Keratinocyte (primary cell): ENCODE data around the gene USP34. TPM values are rescaled to one million over a fixed set of nuclear protein-coding genes. Genes with fewer than 3 reads are reported as not detected.
"Not testable (repeated sequence)": the region's sequence is repeated elsewhere in the genome, so short reads cannot be mapped to it uniquely, and the experiment has no call there.

Source experiments
- DNase-seq: peaks from one replicate; pipeline ENCODE4 v3.0.0-alpha.2; 2011; ENCODE audit warnings: low read depth, missing footprints, low spot score
- FAIRE-seq: peaks from 2 replicates; lab custom pipeline; 2011; peaks lifted over from hg19 to GRCh38; lab: Jason Lieb, UNC
- H2AFZ ChIP-seq: 2 replicates; pipeline ENCODE4 v1.6.0; 2012; ENCODE audit warnings: low read length, control low read depth, inconsistent platforms; ENCODE audit not compliant: control insufficient read depth
- H3K27ac ChIP-seq: 2 replicates; pipeline ENCODE4 v1.5.1; 2011; ENCODE audit warnings: low read length; ENCODE audit not compliant: control insufficient read depth, insufficient read depth
- H3K27me3 ChIP-seq: 3 replicates; pipeline ENCODE4 v1.6.0; 2011; ENCODE audit warnings: low read length; ENCODE audit not compliant: control insufficient read depth, insufficient read depth; ENCODE audit errors: extremely low read depth
- H3K36me3 ChIP-seq, 2 experiments: 2 replicates in 1 of 2; 3 replicates in 1 of 2; pipeline ENCODE4 v1.5.1; 2011; ENCODE audit warnings: low read length in 2 of 2, mild to moderate bottlenecking in 1 of 2; ENCODE audit not compliant: control insufficient read depth in 2 of 2, insufficient read depth in 2 of 2; ENCODE audit errors: extremely low read depth in 1 of 2
- H3K4me1 ChIP-seq: 3 replicates; pipeline ENCODE4 v1.5.1; 2011; ENCODE audit warnings: low read length; ENCODE audit not compliant: control insufficient read depth, insufficient read depth; ENCODE audit errors: extremely low read depth
- H3K4me2 ChIP-seq: 3 replicates; pipeline ENCODE4 v1.6.0; 2011; ENCODE audit warnings: low read depth, low read length; ENCODE audit not compliant: control insufficient read depth, insufficient read depth; ENCODE audit errors: extremely low read depth
- H3K4me3 ChIP-seq, 3 experiments: fragments of 200-600 bp in 1 of 3; sonication (generic) in 1 of 3; 2 replicates in 2 of 3; 3 replicates in 1 of 3; pipeline ENCODE4 v1.5.1; 2011 to 2016; ENCODE audit warnings: low read length in 3 of 3, mild to moderate bottlenecking in 3 of 3, control low read depth in 2 of 3, inconsistent platforms in 1 of 3, low read depth in 1 of 3, mixed read lengths in 1 of 3, mixed run types in 1 of 3, moderate library complexity in 1 of 3; ENCODE audit not compliant: control insufficient read depth in 2 of 3, insufficient read depth in 2 of 3; ENCODE audit errors: extremely low read depth in 1 of 3
- H3K79me2 ChIP-seq: 2 replicates; pipeline ENCODE4 v1.6.0; 2012; ENCODE audit warnings: low read length; ENCODE audit not compliant: control insufficient read depth, insufficient read depth
- H3K9ac ChIP-seq: 3 replicates; pipeline ENCODE4 v1.6.0; 2011; ENCODE audit warnings: low read length; ENCODE audit not compliant: control insufficient read depth, insufficient read depth; ENCODE audit errors: extremely low read depth
- H3K9me1 ChIP-seq: 3 replicates; pipeline ENCODE4 v1.6.0; 2011; ENCODE audit warnings: low read length; ENCODE audit not compliant: control insufficient read depth, insufficient read depth; ENCODE audit errors: extremely low read depth
- H3K9me3 ChIP-seq: 2 replicates; pipeline ENCODE4 v1.5.1; 2012; ENCODE audit warnings: low read depth, low read length; ENCODE audit not compliant: control insufficient read depth
- H4K20me1 ChIP-seq: 3 replicates; pipeline ENCODE4 v1.6.0; 2011; ENCODE audit warnings: low read length; ENCODE audit not compliant: control insufficient read depth, insufficient read depth; ENCODE audit errors: extremely low read depth
- CTCF ChIP-seq, 3 experiments: IDR thresholded peaks in 1 of 3; conservative IDR thresholded peaks in 1 of 3; optimal IDR thresholded peaks in 1 of 3; 2 replicates in 2 of 3; 3 replicates in 1 of 3; pipeline versions ENCODE3 to v1.5.1; 2011; ENCODE audit warnings: low read length in 3 of 3, mild to moderate bottlenecking in 3 of 3, moderate library complexity in 2 of 3, control low read depth in 1 of 3, inconsistent platforms in 1 of 3; ENCODE audit not compliant: insufficient read depth in 2 of 3; ENCODE audit errors: extremely low read depth in 1 of 3
- EZH2 ChIP-seq: IDR thresholded peaks from one replicate; pipeline ENCODE4 v1.6.1; 2012; ENCODE audit warnings: inconsistent platforms, mild to moderate bottlenecking, low read length, moderate library complexity
- dilution Hi-C: fragments of 300-500 bp; cut with MboI; formaldehyde crosslinking; loops from one replicate; pipeline ENCODE4 v1.7.0; 2020; ENCODE audit warnings: low sequenced_read_pairs; ENCODE audit not compliant: extremely low pct_ligation_motif_present
- polyA plus RNA-seq, 5 experiments: library from polyadenylated mRNA; depleted of rRNA in 3 of 5; stranded (reverse) in 3 of 5; stranded (forward) in 1 of 5; unstranded in 1 of 5; fragments of >200 nt; gene quantifications; 1 replicate in 1 of 5; 2 replicates in 3 of 5; 3 replicates in 1 of 5; pipeline versions ENCODE4 v1.2.1 to v1.2.3, GENCODE V29; 2011 to 2012; ENCODE audit warnings: missing spikeins in 2 of 5, low read depth in 1 of 5, low replicate concordance in 1 of 5

USP34 gene
- polyA plus RNA-seq, 1 donor (not counting 4 experiments of a cell fraction or from before 2014, with no cell fraction given) = 54.7 TPM

DNA sequence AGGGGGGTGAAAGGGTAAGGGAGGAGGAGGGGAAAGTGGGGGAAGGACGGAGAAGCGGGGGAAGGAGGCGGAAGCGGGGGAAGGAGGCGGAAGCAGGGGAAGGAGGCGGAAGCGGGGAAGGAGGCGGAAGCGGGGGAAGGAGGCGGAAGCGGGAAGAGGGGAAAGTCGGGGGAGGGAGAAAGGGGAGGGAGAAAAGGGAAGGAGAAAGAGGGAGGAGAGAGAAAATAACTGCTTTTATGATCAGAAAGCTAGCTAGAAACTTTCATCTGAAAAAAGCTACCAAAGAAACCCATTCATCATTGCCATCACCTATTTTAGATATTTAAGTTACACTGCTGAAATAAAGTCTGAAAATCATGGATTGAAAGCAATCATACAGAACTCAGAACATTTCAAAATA lies 72.5 kb downstream of the USP34 start:
- Histone ChIP-seq H3K36me3 (peaks cover 3 to 11% of the 10 kb centered on the region in 2 experiments), H4K20me1 (no peaks in the 10 kb centered on the region), H3K4me3 (no peak overlapping the region), H3K27me3 (no peaks in the 10 kb centered on the region), H3K4me1 (no peaks in the 10 kb centered on the region), H3K27ac (no peak overlapping the region), H3K4me2 (no peak overlapping the region), H3K9me1 (no peaks in the 10 kb centered on the region), H3K9me3 (no peaks in the 10 kb centered on the region), H3K9ac (no peak overlapping the region), H3K79me2 (no peaks in the 10 kb centered on the region), H2AFZ (no peak overlapping the region)
- no peak for TF ChIP-seq CTCF (optimal IDR thresholded peaks at IDR 0.05 in 1 of 3, IDR thresholded peaks at IDR 0.05 in 1 of 3, conservative IDR thresholded peaks at IDR 0.05 in 1 of 3; ENCODE audit: extremely low read depth in 1 of 3, insufficient read depth in 2 of 3, low read length in 3 of 3)
- TF ChIP-seq EZH2 = no peak
- DNase-seq (no peak), FAIRE-seq (no peak)
- dilution Hi-C loops = no loop called here

GRCh38 chr2:61396005-61396404 lies 74.9 kb downstream of the USP34 start:
- no peaks in the 10 kb centered on the region for H3K9me1 ChIP-seq
- no peak overlapping the region for H3K4me2 ChIP-seq
- H3K9ac ChIP-seq = no peak overlapping the region
- H3K4me1 ChIP-seq = no peaks in the 10 kb centered on the region
- TF ChIP-seq EZH2 (no peak), CTCF (optimal IDR thresholded peaks at IDR 0.05 in 1 of 3, IDR thresholded peaks at IDR 0.05 in 1 of 3, conservative IDR thresholded peaks at IDR 0.05 in 1 of 3; ENCODE audit: extremely low read depth in 1 of 3, insufficient read depth in 2 of 3, low read length in 3 of 3) (no peak)
- FAIRE-seq (no peak), DNase-seq (no peak)
- H3K27me3 ChIP-seq = no peaks in the 10 kb centered on the region
- H3K79me2 ChIP-seq = no peaks in the 10 kb centered on the region
- peaks cover 4 to 11% of the 10 kb centered on the region in 2 experiments for H3K36me3 ChIP-seq
- H4K20me1 ChIP-seq = no peaks in the 10 kb centered on the region
- no peak overlapping the region for H3K4me3 ChIP-seq
- no peak overlapping the region for H3K27ac ChIP-seq
- no peaks in the 10 kb centered on the region for H3K9me3 ChIP-seq
- H2AFZ ChIP-seq = no peak overlapping the region
- dilution Hi-C loops = no loop called here

GRCh38 chr2:61387588-61387987 lies 83.3 kb downstream of the USP34 start:
- DNase-seq, H4K20me1 ChIP-seq, H3K9me3 ChIP-seq, H3K4me1 ChIP-seq, H3K36me3 ChIP-seq, H3K4me2 ChIP-seq, dilution Hi-C loops, FAIRE-seq, H3K9me1 ChIP-seq, H3K4me3 ChIP-seq, H3K27ac ChIP-seq, H3K79me2 ChIP-seq, H2AFZ ChIP-seq, H3K9ac ChIP-seq, H3K27me3 ChIP-seq: not testable (repeated sequence)

DNA sequence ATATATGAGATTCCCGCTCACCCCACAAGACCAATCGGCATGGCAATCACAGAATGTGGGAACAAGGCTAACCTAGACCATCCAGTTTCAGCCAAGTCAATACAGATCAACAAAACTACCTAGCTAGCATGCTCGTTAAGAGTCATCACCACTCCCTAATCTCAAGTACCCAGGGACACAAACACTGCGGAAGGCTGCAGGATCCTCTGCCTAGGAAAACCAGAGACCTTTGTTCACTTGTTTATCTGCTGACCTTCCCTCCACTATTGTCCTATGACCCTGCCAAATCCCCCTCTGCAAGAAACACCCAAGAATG lies 90.0 kb downstream of the USP34 start:
- dilution Hi-C loops, H3K9me3 ChIP-seq, H3K4me1 ChIP-seq, H3K9ac ChIP-seq, DNase-seq, H3K79me2 ChIP-seq, H4K20me1 ChIP-seq, H3K4me2 ChIP-seq, H3K27ac ChIP-seq, FAIRE-seq, H3K9me1 ChIP-seq, H2AFZ ChIP-seq, H3K4me3 ChIP-seq, H3K27me3 ChIP-seq: not testable (repeated sequence)
- peaks cover 9 to 11% of the 10 kb centered on the region in 2 experiments for H3K36me3 ChIP-seq
